WTC11 (cell line): Measurements from ENCODE around the gene THAP6.

Experiments used
- ESRRA ChIP-seq: sonication (generic); formaldehyde crosslinking; IDR thresholded peaks from 2 replicates; pipeline ENCODE4 v1.8.1; 2022; ENCODE audit warnings: mild to moderate bottlenecking, missing genetic modification reagents, borderline replicate concordance
- JUN ChIP-seq: sonication (generic); formaldehyde crosslinking; IDR thresholded peaks from 2 replicates; pipeline ENCODE4 v1.8.0; 2023; ENCODE audit warnings: mild to moderate bottlenecking, missing genetic modification reagents
- TP53 ChIP-seq: sonication (generic); formaldehyde crosslinking; IDR thresholded peaks from 2 replicates; pipeline ENCODE4 v1.8.1; 2023; ENCODE audit warnings: mild to moderate bottlenecking, missing genetic modification reagents
- ZNF425 ChIP-seq: fragments of 250-450 bp; sonication (Bioruptor Pico); conservative IDR thresholded peaks from 2 replicates; pipeline ENCODE4 v1.9.0; 2021; ENCODE audit warnings: mild to moderate bottlenecking
- TF ChIP-seq, protein P1 (sequence below): fragments of 200-600 bp; IDR thresholded peaks from 2 replicates; pipeline ENCODE4 v1.8.0; 2022; ENCODE audit warnings: antibody characterized with exemption
- TF ChIP-seq, protein P2 (sequence below): sonication (generic); formaldehyde crosslinking; IDR thresholded peaks from 2 replicates; pipeline ENCODE4 v1.8.0; 2022; ENCODE audit warnings: mild to moderate bottlenecking, missing genetic modification reagents

DNA sequence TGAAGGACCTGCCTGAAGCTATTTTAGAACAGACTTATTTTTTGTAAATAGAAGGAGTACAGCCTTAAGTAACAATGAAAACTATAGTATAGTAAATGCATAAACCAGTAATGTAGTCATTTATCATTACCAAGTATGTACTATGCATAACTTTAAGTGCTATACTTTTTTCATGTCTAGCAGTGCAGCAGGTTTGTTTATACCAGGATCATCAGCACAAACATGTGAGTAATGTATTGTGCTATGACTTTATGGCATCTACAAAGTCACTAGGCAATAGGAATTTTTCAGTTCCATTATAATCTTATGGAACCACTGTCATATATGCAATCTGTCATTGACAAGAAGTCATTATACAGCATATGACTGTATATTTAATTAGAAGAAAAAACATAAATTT is 38.2 kb downstream of the THAP6 start:
- TF ChIP-seq, protein P1, sequence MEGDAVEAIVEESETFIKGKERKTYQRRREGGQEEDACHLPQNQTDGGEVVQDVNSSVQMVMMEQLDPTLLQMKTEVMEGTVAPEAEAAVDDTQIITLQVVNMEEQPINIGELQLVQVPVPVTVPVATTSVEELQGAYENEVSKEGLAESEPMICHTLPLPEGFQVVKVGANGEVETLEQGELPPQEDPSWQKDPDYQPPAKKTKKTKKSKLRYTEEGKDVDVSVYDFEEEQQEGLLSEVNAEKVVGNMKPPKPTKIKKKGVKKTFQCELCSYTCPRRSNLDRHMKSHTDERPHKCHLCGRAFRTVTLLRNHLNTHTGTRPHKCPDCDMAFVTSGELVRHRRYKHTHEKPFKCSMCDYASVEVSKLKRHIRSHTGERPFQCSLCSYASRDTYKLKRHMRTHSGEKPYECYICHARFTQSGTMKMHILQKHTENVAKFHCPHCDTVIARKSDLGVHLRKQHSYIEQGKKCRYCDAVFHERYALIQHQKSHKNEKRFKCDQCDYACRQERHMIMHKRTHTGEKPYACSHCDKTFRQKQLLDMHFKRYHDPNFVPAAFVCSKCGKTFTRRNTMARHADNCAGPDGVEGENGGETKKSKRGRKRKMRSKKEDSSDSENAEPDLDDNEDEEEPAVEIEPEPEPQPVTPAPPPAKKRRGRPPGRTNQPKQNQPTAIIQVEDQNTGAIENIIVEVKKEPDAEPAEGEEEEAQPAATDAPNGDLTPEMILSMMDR, result no peak
- TF ChIP-seq ZNF425, result no peak
- no peak for TF ChIP-seq TP53
- TF ChIP-seq, protein P2, sequence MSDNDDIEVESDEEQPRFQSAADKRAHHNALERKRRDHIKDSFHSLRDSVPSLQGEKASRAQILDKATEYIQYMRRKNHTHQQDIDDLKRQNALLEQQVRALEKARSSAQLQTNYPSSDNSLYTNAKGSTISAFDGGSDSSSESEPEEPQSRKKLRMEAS (CRISPR knock-in tag), result no peak
- TF ChIP-seq ESRRA (CRISPR knock-in tag), result no peak
- TF ChIP-seq JUN (CRISPR knock-in tag), result no peak
